GM21529 (cell line): Measurements from ENCODE around the gene WSCD2.

Experiments
- ATAC-seq: cut with Tn5 transposase; IDR thresholded peaks from one replicate; pipeline ENCODE4 v1.9.1; 2021; ENCODE audit not compliant: unreplicated experiment

The WSCD2 gene

GRCh38 chr12:108126990-108127501 is 2.0 kb upstream of the WSCD2 start:
- ATAC-seq = no peak

- no peak for ATAC-seq
Measured at GRCh38 chr12:108127654-108128053, 1.4 kb upstream of the WSCD2 start.

GRCh38 chr12:108128221-108129016 is 669 bp upstream of the WSCD2 start:
- no peak for ATAC-seq

DNA sequence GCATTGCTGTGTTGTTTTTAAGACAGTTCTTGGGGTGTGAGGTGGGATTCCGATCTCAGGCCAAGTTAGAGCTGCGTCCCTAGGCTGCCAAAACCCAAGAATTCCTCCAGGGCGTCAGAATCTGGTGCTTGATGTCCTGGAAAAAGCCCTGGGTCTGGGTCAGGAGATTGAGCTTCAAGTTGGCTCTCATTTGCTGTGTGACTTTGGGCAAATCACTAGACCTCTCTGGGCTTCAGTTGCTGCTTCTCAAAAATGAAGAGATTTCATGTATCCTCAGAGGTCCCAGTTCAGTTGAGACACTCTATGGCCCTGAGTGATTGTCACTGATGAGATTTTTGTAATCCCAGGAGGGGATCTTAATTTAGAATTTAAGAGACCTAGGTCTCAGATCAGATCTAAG is 1.9 kb downstream of the WSCD2 start:
- ATAC-seq = no peak

DNA sequence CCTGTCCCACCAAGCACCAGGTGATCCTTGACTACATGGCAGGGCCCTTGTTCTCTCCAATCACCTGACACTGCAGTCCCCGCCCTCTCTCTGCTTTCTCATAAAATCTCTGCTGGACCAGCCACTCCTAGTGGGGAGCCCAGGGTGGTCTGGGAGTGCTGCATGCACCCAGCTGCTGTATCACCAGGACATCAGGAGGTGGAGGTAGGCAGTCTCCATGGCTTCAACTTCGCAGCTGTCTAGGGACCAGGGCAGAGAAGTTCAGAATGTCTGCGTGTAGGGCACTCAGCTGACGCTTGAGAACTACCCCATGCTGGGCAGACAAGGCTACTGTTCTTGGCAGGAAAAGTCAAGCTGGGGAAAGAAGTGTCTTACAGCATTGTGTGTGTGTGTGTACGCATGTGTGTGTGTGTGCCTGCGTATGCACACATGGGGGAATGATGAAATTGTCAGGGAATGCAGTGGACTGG is 2.6 kb downstream of the WSCD2 start:
- ATAC-seq = no peak

GRCh38 chr12:108133482-108133881 is 4.4 kb downstream of the WSCD2 start:
- ATAC-seq = no peak

GRCh38 chr12:108134744-108135143 is 5.7 kb downstream of the WSCD2 start:
- ATAC-seq = no peak

- no peak for ATAC-seq
Measured at GRCh38 chr12:108135627-108136026, 6.5 kb downstream of the WSCD2 start.

GRCh38 chr12:108136697-108137096 is 7.6 kb downstream of the WSCD2 start:
- ATAC-seq = no peak

GRCh38 chr12:108139454-108139853 is 10.4 kb downstream of the WSCD2 start:
- no peak for ATAC-seq

- ATAC-seq = no peak
Measured at GRCh38 chr12:108140501-108140900, 11.4 kb downstream of the WSCD2 start.

GRCh38 chr12:108141600-108142130 is 12.6 kb downstream of the WSCD2 start:
- ATAC-seq = no peak

DNA sequence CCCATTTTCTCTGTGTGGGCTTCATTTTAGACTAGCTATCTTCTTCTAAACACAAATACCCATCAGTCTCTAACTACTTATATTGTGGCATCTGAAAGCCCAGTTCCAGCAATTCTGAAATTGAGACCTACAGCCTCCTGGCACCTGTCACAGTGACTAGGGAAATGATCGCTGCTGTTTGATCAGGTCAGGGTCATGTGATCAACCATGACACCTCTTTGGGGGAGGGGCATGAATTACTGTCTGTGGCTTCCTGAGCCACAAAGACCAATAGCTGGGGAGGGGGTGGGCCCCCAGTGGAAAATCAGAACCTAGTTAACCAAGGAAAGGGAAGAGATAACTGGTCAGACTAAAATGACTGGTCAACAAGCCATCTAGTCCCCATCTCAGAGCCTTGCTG is 14.1 kb downstream of the WSCD2 start:
- no peak for ATAC-seq

DNA sequence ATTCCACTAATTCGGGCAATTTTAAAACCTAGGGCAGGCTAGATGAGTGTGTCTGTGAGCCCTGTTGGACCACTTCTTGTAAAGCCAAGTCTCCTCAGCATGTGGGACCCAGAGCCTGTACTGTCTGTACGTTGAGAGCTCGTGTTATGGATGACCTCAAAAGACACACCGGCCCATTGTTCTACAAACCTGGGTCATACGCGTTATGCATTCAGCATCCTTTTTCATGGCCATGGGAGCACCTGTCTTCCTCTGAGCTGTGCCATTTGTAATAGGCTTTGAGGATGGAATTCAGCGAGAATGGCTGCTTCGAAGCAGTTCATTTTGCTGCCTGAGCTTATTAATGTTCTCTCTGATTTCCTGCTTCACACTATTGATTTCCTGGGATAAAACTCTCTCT is 15.0 kb downstream of the WSCD2 start:
- no peak for ATAC-seq

- no peak for ATAC-seq
Measured at GRCh38 chr12:108145011-108145410, 15.9 kb downstream of the WSCD2 start.

GRCh38 chr12:108146035-108146893 is 17.2 kb downstream of the WSCD2 start:
- ATAC-seq = no peak

GRCh38 chr12:108147279-108147678 is 18.2 kb downstream of the WSCD2 start:
- ATAC-seq = no peak

DNA sequence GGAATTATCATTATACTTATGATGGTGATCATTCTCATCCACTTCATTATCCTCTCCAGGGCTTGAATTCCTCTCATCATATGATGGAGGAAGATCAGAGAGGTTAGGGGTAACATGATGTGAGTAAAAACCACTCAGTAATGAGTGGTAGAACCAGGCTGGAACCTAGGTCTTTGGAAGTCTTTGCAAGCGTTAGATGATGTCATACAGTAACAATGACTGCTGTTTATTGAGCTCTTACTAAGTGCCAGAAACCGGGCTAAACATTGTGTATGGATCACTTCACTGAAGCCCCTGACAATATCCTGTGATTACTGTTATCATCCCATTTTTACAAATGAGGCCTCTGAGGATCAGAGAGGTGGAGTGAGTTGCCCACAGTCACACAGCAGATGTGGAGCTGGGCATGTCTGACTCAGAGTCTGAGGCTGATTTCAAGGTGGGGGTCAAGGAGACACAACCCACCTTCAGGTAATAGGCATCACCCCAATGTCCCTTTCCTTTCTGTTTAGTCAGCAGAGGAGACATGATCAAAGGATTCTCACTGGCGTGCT is 19.5 kb downstream of the WSCD2 start:
- no peak for ATAC-seq

GRCh38 chr12:108150436-108150835 is 21.3 kb downstream of the WSCD2 start:
- no peak for ATAC-seq

- ATAC-seq = no peak
Measured at GRCh38 chr12:108151533-108152169, 22.6 kb downstream of the WSCD2 start.

DNA sequence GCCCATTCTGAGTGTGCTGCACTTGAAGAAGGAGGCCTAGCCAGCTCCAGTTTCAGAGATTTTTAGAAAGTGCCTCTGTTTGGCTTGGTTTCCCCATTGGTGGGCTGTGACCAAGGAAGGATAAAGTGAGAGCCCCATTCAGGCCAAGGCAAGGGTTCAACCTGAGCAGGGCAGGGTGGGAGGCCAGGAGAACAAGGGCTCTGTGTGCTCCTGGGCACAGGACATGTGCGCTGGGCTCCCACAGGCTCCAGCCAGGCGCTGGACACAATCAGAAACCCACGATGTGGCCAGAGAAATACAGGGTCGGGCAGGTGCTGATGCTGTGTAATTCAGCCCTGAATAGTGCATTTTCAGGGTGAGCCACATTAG is 23.1 kb downstream of the WSCD2 start:
- ATAC-seq = no peak
